GM12891 (cell line): ENCODE results near the gene TJP3.

Experiments
- DNase-seq: peaks from one replicate; pipeline ENCODE4 v3.0.0; 2011; ENCODE audit warnings: low spot score; ENCODE audit not compliant: insufficient read length
- FAIRE-seq: peaks from 2 replicates; lab custom pipeline; 2011; peaks lifted over from hg19 to GRCh38; lab: Jason Lieb, UNC
- PAX5 ChIP-seq: IDR thresholded peaks from 2 replicates; pipeline ENCODE4 v1.6.1; 2011; ENCODE audit warnings: low read length, moderate library complexity, mild to moderate bottlenecking; ENCODE audit not compliant: insufficient read depth, severe bottlenecking
- POLR2A ChIP-seq: IDR thresholded peaks from 2 replicates; pipeline ENCODE4 v1.6.1; 2011; ENCODE audit warnings: low read depth, low read length, control low read depth
- POLR2AphosphoS5 ChIP-seq: IDR thresholded peaks from 2 replicates; pipeline ENCODE4 v1.6.1; 2011; ENCODE audit warnings: low read depth, low read length, control low read depth
- POU2F2 ChIP-seq: IDR thresholded peaks from 2 replicates; pipeline ENCODE4 v1.6.1; 2011; ENCODE audit warnings: low read depth, mild to moderate bottlenecking, control low read depth, low read length, moderate library complexity
- SPI1 ChIP-seq: IDR thresholded peaks from 2 replicates; pipeline ENCODE4 v1.6.1; 2011; ENCODE audit warnings: low read depth, low read length, control low read depth
- TAF1 ChIP-seq: IDR thresholded peaks from 2 replicates; pipeline ENCODE4 v1.6.1; 2011; ENCODE audit warnings: low read depth, low read length, control low read depth

The TJP3 gene

DNA sequence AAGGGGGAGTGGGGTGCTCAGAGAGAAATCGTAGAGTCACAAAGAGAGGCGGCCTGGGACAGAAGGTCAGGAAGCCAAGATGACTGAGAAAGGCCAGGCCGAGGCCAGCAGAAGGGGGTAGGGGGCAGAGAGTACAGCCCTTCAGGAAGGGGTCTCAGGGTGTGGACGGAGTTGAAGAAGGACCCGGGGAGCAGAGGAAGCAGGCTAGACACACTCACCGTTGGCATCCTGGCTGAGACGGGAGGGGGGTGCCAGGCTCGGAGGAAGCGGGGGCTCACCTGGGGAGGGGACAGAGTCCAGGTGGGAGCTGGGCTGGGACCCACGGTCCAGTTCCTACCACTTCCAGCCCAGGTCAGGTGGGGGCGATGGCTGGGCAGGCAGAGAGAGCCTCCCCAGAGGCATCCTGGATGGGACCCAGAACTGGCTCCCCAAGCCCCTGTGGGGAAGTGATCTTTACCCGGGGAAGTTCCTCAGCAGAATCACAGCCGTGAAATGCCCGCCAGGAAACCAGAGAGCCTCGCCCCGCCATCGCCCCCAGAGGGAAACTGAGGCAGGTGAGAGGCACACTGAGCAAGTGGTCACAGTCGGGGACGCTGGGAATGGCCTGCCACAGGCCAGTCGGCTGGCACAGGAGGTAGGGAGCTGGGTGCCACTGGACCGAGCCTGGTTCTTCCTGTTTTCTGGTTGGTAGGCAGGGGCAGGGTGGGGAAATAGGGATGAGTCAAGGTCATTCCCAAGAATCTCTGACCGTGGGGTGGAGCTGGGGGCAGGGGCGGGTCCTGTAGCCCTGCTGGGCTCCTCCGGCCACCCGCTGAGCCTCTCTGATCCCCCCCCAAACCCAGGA lies 76.6 kb downstream of the TJP3 start:
- no peak for DNase-seq
- no peak for FAIRE-seq
- TF ChIP-seq PAX5 (no peak), POLR2A (no peak), POU2F2 (no peak), SPI1 (no peak), TAF1 (no peak), POLR2AphosphoS5 (no peak)

DNA sequence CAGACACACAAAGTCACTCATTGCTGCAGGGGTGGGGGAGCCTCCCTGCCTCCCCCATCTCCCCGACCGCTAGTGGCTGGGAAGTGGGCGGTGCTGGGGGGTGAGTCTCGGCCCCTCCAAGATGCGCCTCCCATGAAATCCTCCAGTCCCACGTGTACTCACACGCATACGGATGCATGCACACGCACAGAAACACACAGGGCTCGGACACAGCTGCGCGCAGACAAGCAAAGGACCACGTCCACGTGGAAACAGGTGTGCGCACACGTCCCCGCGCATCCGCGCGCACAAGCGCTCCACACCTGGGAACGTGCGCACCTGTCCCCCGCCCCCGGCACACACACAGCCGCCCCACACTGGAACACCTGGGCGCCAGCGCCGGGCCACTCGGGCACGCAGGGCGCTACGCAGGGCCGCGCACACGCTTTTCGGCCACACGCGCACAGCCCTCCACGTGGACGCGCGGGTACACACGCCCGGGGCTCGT lies 77.3 kb downstream of the TJP3 start:
- DNase-seq = no peak
- no peak for FAIRE-seq
- TF ChIP-seq SPI1 = no peak
- TF ChIP-seq POLR2A = no peak
- no peak for TF ChIP-seq TAF1
- no peak for TF ChIP-seq POLR2AphosphoS5
- TF ChIP-seq PAX5 = no peak
- TF ChIP-seq POU2F2 = no peak

DNA sequence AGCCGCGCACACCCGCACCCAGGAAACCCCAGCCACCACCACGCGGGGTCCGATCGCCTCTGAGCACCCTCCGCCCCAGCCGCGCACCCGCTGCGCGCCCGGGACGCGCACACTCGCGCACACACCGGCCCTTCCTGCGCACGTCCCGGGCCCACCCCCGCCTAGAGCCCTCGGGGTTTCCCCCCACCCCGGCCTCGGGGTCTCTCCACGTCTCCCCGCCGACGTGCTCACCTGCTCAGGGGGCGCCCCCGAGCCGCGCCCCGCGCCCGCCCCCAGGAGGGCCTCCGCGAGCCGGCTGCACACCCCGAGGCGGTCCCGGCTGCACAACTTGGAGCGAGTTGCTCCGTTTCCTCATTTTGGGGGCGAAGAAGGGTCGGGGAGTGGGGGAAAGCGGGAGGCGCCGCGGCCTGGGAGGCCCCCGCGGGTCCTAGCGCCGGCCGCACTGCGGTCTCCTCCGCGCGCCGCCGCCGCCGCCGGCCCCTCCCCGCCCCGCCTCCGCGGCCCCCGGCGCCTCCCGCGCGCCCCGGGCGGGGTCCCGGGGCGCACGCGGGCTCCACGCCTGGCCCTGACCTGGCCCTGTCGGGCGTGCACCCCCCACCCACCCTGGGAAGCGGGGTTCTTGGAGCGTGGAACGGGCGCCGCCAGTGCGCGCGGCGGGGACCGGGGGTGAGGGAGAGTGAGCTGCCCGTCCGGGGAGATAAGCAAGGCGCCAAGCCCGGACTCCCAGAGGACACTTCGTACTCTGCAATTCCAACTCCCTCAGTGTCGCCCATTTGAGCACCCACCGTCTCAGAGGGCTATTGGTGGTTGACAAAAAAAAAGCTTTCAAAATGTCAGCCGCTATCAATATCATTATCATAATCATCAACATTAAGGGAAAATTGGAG lies 78.0 kb downstream of the TJP3 start, which contains the start of gene MATK:
Gene MATK, minus strand, starts transcription at position 444 of the 887 bp plus-strand sequence. CDS start 1,246 bp downstream, outside the sequence.
- FAIRE-seq (no peak), DNase-seq (no peak)
- TF ChIP-seq POU2F2 (no peak), POLR2A (no peak), TAF1 (no peak), POLR2AphosphoS5 (no peak), PAX5 (no peak), SPI1 (no peak)

DNA sequence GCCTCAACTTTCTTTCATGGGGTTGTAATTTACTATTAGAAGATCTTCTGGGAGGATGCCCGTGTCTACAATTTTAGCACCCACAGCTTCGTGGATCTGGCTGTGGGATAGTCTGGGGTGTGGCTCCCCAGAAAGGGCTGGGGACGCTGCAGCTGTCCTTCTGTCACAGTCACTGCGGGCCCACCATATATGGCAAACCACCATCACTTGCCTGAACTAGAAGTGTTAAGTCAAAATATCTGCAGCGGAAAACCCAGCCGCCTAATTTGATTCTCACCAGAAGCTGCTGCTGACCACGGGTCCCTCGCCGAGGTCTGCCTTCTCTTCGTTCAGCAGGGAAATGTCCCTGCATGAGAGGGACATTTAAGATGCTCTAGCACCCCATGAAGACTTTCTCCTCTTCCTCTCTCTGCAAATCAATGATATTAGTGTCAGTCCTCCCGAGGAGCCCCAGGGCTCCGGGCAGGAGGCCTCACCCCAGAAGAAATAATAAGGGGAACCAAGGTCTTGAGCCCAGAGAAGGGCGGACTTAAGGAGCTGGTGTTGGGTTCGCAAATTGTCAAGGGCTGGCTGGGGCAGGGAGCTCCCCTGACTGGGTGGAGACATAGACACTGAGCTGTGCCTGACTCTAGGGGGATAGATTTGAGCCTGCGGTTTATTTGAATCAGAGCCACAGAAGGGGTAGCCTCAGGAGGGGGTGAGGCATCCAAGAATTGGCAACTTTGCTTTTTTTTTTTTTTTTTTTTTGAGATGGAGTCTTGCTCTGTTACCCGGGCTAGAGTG lies 81.0 kb downstream of the TJP3 start:
- FAIRE-seq (no peak), DNase-seq (no peak)
- TF ChIP-seq TAF1 = no peak
- TF ChIP-seq SPI1 = no peak
- no peak for TF ChIP-seq PAX5
- no peak for TF ChIP-seq POLR2AphosphoS5
- no peak for TF ChIP-seq POU2F2
- TF ChIP-seq POLR2A = no peak

DNA sequence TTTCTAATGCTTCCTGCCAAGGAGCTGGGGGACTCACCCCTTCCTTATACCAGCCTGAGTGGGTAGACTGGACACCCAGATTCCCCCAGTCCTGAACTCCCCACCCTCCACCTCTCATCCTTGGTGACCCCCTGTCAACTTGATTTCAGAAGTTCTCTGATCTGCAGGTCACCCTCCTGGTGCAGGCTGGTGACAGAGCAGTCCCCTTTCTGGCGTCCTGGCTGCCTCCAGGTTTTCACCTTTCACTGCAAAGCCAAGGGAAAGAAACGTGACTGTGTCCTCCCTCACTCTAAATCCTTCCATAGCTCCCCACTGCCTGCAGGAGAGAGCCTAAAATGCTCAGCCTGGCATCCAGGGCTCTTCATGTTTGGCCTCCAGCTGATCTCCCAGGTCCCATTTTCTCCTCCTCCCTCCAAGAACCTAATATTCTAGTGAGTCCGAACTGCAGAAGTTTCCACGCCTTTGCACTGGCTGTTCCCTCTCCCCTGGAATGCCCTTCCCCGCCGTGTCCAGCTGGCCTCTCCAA lies 82.1 kb downstream of the TJP3 start:
- no peak for DNase-seq
- TF ChIP-seq POLR2A = no peak
- no peak for TF ChIP-seq POU2F2
- TF ChIP-seq PAX5 = no peak
- no peak for TF ChIP-seq POLR2AphosphoS5
- TF ChIP-seq SPI1 = no peak
- no peak for TF ChIP-seq TAF1
- no peak for FAIRE-seq

DNA sequence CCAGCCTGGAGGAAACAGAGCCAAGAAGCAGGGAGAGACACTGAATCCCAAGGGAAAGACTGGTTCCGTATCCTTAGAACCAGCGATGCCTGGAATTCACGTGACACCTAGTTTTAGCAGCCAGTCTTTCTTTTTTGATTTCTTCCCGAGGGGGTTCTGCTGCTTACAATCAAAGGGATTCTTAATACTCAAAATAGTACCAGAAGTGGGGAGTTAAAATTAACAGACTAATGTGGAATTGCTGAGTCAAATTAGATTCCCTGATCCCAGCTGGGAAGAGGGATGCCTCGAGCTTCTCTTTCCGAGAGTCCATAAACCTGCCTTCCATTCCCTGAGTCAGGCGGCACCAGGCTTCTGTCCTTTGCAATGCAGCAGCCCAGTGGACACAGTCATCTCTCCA lies 82.8 kb downstream of the TJP3 start:
- TF ChIP-seq POLR2AphosphoS5 = no peak
- TF ChIP-seq POU2F2 = no peak
- no peak for TF ChIP-seq TAF1
- no peak for TF ChIP-seq POLR2A
- TF ChIP-seq PAX5 = no peak
- no peak for TF ChIP-seq SPI1
- DNase-seq = no peak
- FAIRE-seq = no peak

DNA sequence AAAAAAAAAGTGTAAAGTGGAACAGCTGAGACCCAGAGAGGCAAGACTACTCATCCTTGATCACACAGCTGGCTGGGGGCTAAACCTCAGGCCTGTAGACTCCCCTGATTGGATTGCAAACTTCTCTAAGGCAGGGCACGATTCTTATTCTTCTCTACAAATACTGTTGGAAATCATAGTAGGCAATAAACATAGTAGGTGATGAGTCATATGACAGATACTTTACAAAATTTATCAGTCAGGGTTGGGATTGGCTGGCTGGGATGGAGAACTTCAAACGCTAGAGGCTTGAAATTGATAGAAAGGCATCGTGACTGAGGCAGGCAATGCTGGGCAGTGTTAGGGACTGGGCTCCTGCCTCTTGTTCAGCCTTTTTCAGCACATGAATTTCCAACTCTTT lies 83.9 kb downstream of the TJP3 start:
- DNase-seq (no peak), FAIRE-seq (no peak)
- TF ChIP-seq TAF1 (no peak), POLR2A (no peak), POU2F2 (no peak), POLR2AphosphoS5 (no peak), SPI1 (no peak), PAX5 (no peak)

DNA sequence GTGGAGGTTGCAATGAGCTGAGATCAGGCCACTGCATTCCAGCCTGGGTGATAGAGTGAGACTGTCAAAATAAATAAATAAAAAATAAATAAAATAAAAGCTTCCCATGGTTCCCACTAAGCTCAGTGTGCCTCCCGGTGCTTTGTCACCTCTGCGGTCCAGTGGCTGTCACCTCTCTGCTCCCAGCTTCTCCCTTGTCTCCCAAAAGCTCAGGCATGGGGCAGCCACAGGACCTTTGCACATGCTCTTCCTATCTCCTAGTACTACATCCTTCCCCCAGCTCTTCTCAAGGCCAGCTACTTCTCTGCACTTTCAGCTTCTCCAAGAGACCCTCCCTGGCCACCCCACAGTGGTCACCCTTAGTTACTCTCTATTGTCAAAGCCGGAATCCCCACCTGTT lies 85.6 kb downstream of the TJP3 start:
- FAIRE-seq (no peak), DNase-seq (no peak)
- TF ChIP-seq SPI1 = no peak
- no peak for TF ChIP-seq POU2F2
- TF ChIP-seq TAF1 = no peak
- TF ChIP-seq POLR2AphosphoS5 = no peak
- TF ChIP-seq PAX5 = no peak
- no peak for TF ChIP-seq POLR2A
